K562 (cell line): Measurements from ENCODE around the gene DIPK1A. TPM values are rescaled to one million over a fixed set of nuclear protein-coding genes. Genes with fewer than 3 reads are reported as not detected.
A peak's percentile ranks its signal among the peaks of the same experiment; 100 is the strongest.

Experiments used
- ATAC-seq: fragments of 200-7000 bp; cut with Tn5 transposase; 3 replicates; pipeline ENCODE4 v1.9.1; 2020; ENCODE audit warnings: moderate library complexity
- BruUV-seq: library from RNA; stranded (reverse); fragments of 400-500 nt; replicated peaks from 2 replicates; lab custom pipeline; 2021; lab: Mats Ljungman, UMichigan
- CTCF ChIA-PET: fragments of 300-600 bp; formaldehyde crosslinking; extraction: SDS; loops from one replicate; lab custom pipeline; 2021; ENCODE audit warnings: low intra/inter-chr PET ratio; lab: Yijun Ruan, JAX
- POLR2A ChIA-PET: fragments of 300-600, 350-650 bp; sonication (Branson Sonifier 250); formaldehyde crosslinking; extraction: SDS; loops from one replicate; lab custom pipeline; 2021; ENCODE audit warnings: antibody characterized with exemption, inconsistent platforms; lab: Yijun Ruan, JAX
- DNase-seq, 4 experiments: peaks; one replicate each; pipeline versions ENCODE4 v3.0.0 to v3.0.0-alpha.2; 2011 to 2018; ENCODE audit warnings: low spot score in 3 of 4, mixed read lengths in 3 of 4; ENCODE audit errors: extremely low read depth in 1 of 4
- FAIRE-seq: peaks from 2 replicates; lab custom pipeline; 2011; peaks lifted over from hg19 to GRCh38; lab: Jason Lieb, UNC
- H2AFZ ChIP-seq: 2 replicates; pipeline ENCODE4 v1.6.0; 2011; ENCODE audit warnings: low read depth, low read length, control low read depth, inconsistent platforms
- H3K27ac ChIP-seq: fragments of 200-600 bp; 3 replicates; pipeline ENCODE4 v1.8.0; 2011; ENCODE audit warnings: low read depth, mild to moderate bottlenecking, control low read depth, inconsistent platforms, low read length, moderate library complexity, mixed read lengths; ENCODE audit errors: extremely low read depth
- H3K27me3 ChIP-seq, 2 experiments: fragments of 300-600 bp in 1 of 2; 2 replicates in 1 of 2; 3 replicates in 1 of 2; pipeline versions ENCODE4 v1.6.0 to v1.8.0; 2011; ENCODE audit warnings: inconsistent platforms in 2 of 2, low read length in 2 of 2, mild to moderate bottlenecking in 1 of 2, mixed read lengths in 1 of 2, moderate library complexity in 1 of 2; ENCODE audit not compliant: control insufficient read depth in 2 of 2, insufficient read depth in 2 of 2
- H3K36me3 ChIP-seq: fragments of 300-600 bp; 3 replicates; pipeline ENCODE4 v1.8.0; 2011; ENCODE audit warnings: mild to moderate bottlenecking, low read length, inconsistent platforms; ENCODE audit not compliant: control insufficient read depth, insufficient read depth
- H3K4me1 ChIP-seq, 2 experiments: fragments of 200-600 bp in 1 of 2; replicated peaks in 1 of 2; 2 replicates in 1 of 2; 3 replicates in 1 of 2; pipeline versions ENCODE4 v1.5.1 to v1.8.0; 2011; ENCODE audit warnings: inconsistent platforms in 2 of 2, low read length in 2 of 2, mild to moderate bottlenecking in 1 of 2, mixed read lengths in 1 of 2, moderate library complexity in 1 of 2; ENCODE audit not compliant: control insufficient read depth in 2 of 2, insufficient read depth in 2 of 2
- H3K4me2 ChIP-seq: 2 replicates; pipeline ENCODE4 v1.6.1; 2011; ENCODE audit warnings: low read length, control low read depth, inconsistent platforms, mixed read lengths; ENCODE audit not compliant: insufficient read depth
- H3K4me3 ChIP-seq: fragments of 200-600 bp; sonication (generic), shearing (Covaris generic); 2 replicates; pipeline ENCODE4 v1.5.1; 2016; ENCODE audit warnings: control low read depth, inconsistent platforms
- H3K79me2 ChIP-seq: fragments of 200-600 bp; 3 replicates; pipeline ENCODE4 v1.8.0; 2011; ENCODE audit warnings: low read length, inconsistent platforms; ENCODE audit not compliant: control insufficient read depth, insufficient read depth
- H3K9ac ChIP-seq, 2 experiments: 2 replicates each; pipeline versions ENCODE4 v1.6.0 to v1.6.1; 2011; ENCODE audit warnings: low read depth in 2 of 2, low read length in 2 of 2, control low read depth in 1 of 2, inconsistent platforms in 1 of 2, mild to moderate bottlenecking in 1 of 2, mixed read lengths in 1 of 2; ENCODE audit not compliant: insufficient read depth in 1 of 2
- H3K9me1 ChIP-seq: one replicate; pipeline ENCODE4 v1.6.0; 2011; ENCODE audit warnings: inconsistent platforms, mild to moderate bottlenecking, low read length, moderate library complexity; ENCODE audit not compliant: control insufficient read depth, insufficient read depth
- H3K9me3 ChIP-seq: replicated peaks from 2 replicates; pipeline ENCODE4 v1.5.1; 2011; ENCODE audit warnings: low read depth, low read length, inconsistent platforms; ENCODE audit not compliant: control insufficient read depth, insufficient read depth
- H4K20me1 ChIP-seq: replicated peaks from 2 replicates; pipeline ENCODE4 v1.6.1; 2011; ENCODE audit warnings: low read length, inconsistent platforms, mixed read lengths; ENCODE audit not compliant: control insufficient read depth, insufficient read depth
- CHD1 ChIP-seq: fragments of 200-600 bp; sonication (generic); IDR thresholded peaks from one replicate; pipeline ENCODE4 v1.6.1; 2012; ENCODE audit warnings: mild to moderate bottlenecking, moderate library complexity, low read length, inconsistent platforms
- KDM5B ChIP-seq: fragments of 200-600 bp; sonication (generic); IDR thresholded peaks from 2 replicates; pipeline ENCODE4 v1.6.1; 2012; ENCODE audit warnings: low read depth, mild to moderate bottlenecking, moderate library complexity, low read length, control low read depth, inconsistent platforms; ENCODE audit not compliant: insufficient replicate concordance
- MTA3 ChIP-seq: fragments of 450-650 bp; formaldehyde crosslinking; IDR thresholded peaks from 2 replicates; pipeline ENCODE4 v1.6.1; 2017; ENCODE audit warnings: mild to moderate bottlenecking, borderline replicate concordance
- NFYB ChIP-seq: IDR thresholded peaks from 2 replicates; pipeline ENCODE4 v1.6.1; 2011; ENCODE audit warnings: mild to moderate bottlenecking, moderate library complexity; ENCODE audit not compliant: insufficient read length; ENCODE audit errors: extremely low read depth
- POLR2AphosphoS5 ChIP-seq: IDR thresholded peaks from 2 replicates; pipeline ENCODE4 v1.6.1; 2011; ENCODE audit warnings: mild to moderate bottlenecking, low read depth, low read length, moderate library complexity; ENCODE audit not compliant: control insufficient read depth, insufficient read depth
- RBFOX2 ChIP-seq: fragments of 200-400 bp; formaldehyde crosslinking; IDR thresholded peaks from 2 replicates; pipeline ENCODE4 v1.6.1; 2017; ENCODE audit warnings: low read depth, mild to moderate bottlenecking, low read length, moderate library complexity
- RBM22 ChIP-seq: fragments of 200-400 bp; formaldehyde crosslinking; IDR thresholded peaks from 2 replicates; pipeline ENCODE4 v1.6.1; 2018; ENCODE audit warnings: low read length, low read depth; ENCODE audit not compliant: poor library complexity, severe bottlenecking
- WGBS: fragments of 100-300 bp; shearing (Covaris generic); methylation state at CpG from one replicate; pipeline ENCODE4 v1.1.6; 2016; ENCODE audit warnings: low coverage, mixed read lengths; ENCODE audit not compliant: insufficient coverage; ENCODE audit errors: missing lambda C conversion rate; 5-methylcytosine and 5-hydroxymethylcytosine counted together
- in situ Hi-C: fragments of 300-500 bp; cut with MboI; formaldehyde crosslinking; loops from 4 replicates; pipeline ENCODE4 v1.15.0; 2018; ENCODE audit warnings: inconsistent platforms, mixed read lengths
- intact Hi-C: fragments of 100-400 bp; cut with micrococcal nuclease; formaldehyde crosslinking; loops from 2 replicates; pipeline ENCODE4 v1.14.2; 2022
- polyA plus RNA-seq, 8 experiments: library from polyadenylated mRNA; depleted of rRNA in 4 of 8; stranded (reverse) in 5 of 8; unstranded in 3 of 8; fragments of >200 nt; fragmentation: Nextera tagmentation in 2 of 8; fragmentation: Illumina TruSeq in 1 of 8; extraction: Ambion mirVana in 2 of 8; extraction: Trizol in 1 of 8; gene quantifications; 2 replicates each; pipeline versions ENCODE4 v1.2.1 to v1.2.3, GENCODE V29; 2011 to 2014; ENCODE audit warnings: inconsistent platforms in 1 of 8, missing spikeins in 1 of 8
- total RNA-seq, 7 experiments: library from RNA; depleted of rRNA in 6 of 7; stranded (reverse); fragments of >200 nt in 6 of 7; fragmentation: Illumina TruSeq in 2 of 7; extraction: Trizol in 2 of 7; gene quantifications; 2 replicates each; pipeline versions ENCODE4 v1.2.1 to v1.2.3, GENCODE V29; 2011 to 2021; ENCODE audit warnings: low replicate concordance in 1 of 7

Gene DIPK1A
- total and polyA plus RNA-seq, 9 of the 15 experiments (the other 6 are each of a cell fraction or from before 2014, with no cell fraction given), result 0.54 to 2.5 (median 1.3) TPM

DNA sequence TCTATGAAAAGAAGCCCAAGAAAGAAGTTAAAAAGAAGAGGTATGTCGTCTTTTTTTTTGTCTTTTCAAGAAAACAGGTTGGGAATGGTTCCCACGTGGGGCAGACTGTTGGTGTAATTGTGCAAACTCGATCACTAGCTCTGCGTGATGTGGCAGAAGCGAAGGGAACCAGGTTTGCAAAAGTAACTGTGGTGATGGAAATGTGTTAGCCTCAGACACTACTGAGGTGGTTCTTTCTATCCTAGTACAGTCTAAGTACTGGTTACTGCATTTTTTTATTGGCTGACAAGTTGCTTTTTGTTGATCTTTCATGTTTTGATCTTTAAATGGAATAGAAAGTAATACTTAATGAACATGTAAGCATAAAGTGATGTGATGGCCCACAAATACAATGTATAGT is 120.7 kb downstream of the DIPK1A start:
- no TSS peak for BruUV-seq
- in situ Hi-C loops (no loop called here), intact Hi-C loops (no loop called here)
- no peaks in the 10 kb centered on the region for H3K9me3 ChIP-seq
- peaks cover 5% of the 10 kb centered on the region for H3K9me1 ChIP-seq
- H4K20me1 ChIP-seq, result peaks cover 35% of the 10 kb centered on the region
- peaks cover 87% of the 10 kb centered on the region for H3K36me3 ChIP-seq
- no peak overlapping the region for H3K9ac ChIP-seq
- H3K27me3 ChIP-seq, result no peaks in the 10 kb centered on the region
- H3K79me2 ChIP-seq, result peaks cover 52% of the 10 kb centered on the region
- DNase-seq (no peak), FAIRE-seq (no peak), ATAC-seq (no peak)
- WGBS, result 88% methylated on average over 5 of the region's 5 CpGs
- H3K4me2 ChIP-seq, result no peak overlapping the region
- POLR2A ChIA-PET, result interaction anchor here (0.6 kb wide), 3 partner anchors 9 to 23 kb away, joined by 3 to 4 read pairs (median 3); no protein-coding TSS in a partner anchor
- H3K4me3 ChIP-seq, result no peak overlapping the region
- no peak overlapping the region for H3K27ac ChIP-seq
- TF ChIP-seq RBM22 (peak; percentile 34), CHD1 (no peak), POLR2AphosphoS5 (peak; percentile 7; the same call in 1 of the 2 replicates), MTA3 (no peak)
- H2AFZ ChIP-seq, result no peak overlapping the region
- CTCF ChIA-PET, result no interaction called here
- no peaks in the 10 kb centered on the region; a peak in 2 of 5 replicates for H3K4me1 ChIP-seq

DNA sequence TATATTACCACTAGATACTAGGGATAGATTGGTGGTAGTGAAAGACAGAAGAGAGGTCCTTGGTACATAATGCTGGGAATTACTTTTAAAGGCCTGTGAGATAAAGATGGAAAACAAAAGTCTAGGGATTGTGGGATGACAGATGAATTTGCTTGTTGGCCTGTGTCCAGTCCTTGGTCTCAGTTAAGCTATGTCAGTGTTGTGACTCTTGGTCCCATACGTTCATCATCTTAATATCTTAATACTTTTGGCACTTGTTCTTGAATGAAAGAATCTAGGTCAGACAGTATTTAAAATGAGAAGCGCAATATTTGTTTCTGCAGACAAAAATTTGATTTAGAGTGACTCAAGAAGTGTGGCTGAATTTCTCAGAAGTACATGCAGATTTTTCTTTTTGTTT is 121.8 kb downstream of the DIPK1A start:
- ChIA-PET CTCF (interaction anchor here (0.7 kb wide), 1 partner anchor 308 kb away, joined by 3 read pairs; no protein-coding TSS in a partner anchor), POLR2A (interaction anchor here (0.6 to 2.3 kb wide), 3 partner anchors 12 to 1278 kb away, joined by 4 to 13 read pairs (median 4); no protein-coding TSS in a partner anchor)
- Histone ChIP-seq H3K9me3 (no peaks in the 10 kb centered on the region), H4K20me1 (peaks cover 43% of the 10 kb centered on the region), H3K27me3 (no peaks in the 10 kb centered on the region), H3K9ac (no peak overlapping the region), H3K79me2 (peaks cover 63% of the 10 kb centered on the region), H3K9me1 (peaks cover 5% of the 10 kb centered on the region), H3K4me3 (no peak overlapping the region), H2AFZ (no peak overlapping the region), H3K36me3 (peaks cover 98% of the 10 kb centered on the region), H3K4me1 (peaks cover 6% of the 10 kb centered on the region in 2 experiments; a peak in 3 of 5 replicates), H3K4me2 (no peak overlapping the region), H3K27ac (no peak overlapping the region)
- ATAC-seq, result no peak
- no peak for FAIRE-seq
- intact Hi-C loops, result loop anchor here (10.0 kb wide), 1 partner anchor 525 kb away; no protein-coding TSS in a partner anchor
- WGBS, result 75% methylated on average over 2 of the region's 2 CpGs
- in situ Hi-C loops, result no loop called here
- no peak for DNase-seq
- TF ChIP-seq KDM5B (no peak), NFYB (no peak), RBFOX2 (peak; percentile 30), POLR2AphosphoS5 (0 out of 2 replicates have a peak, but pooled peaks have one; percentile 21)
- BruUV-seq, result no TSS peak
